GM10266 (cell line): Measurements from ENCODE around the gene PREX1.
"Not testable (repeated sequence)": the region's sequence is repeated elsewhere in the genome, so short reads cannot be mapped to it uniquely, and the experiment has no call there.

Source experiments
- DNase-seq: peaks from one replicate; pipeline ENCODE4 v3.0.0; 2012; ENCODE audit errors: extremely low spot score
- TF ChIP-seq, protein P1 (sequence below): IDR thresholded peaks from 2 replicates; pipeline ENCODE4 v1.5.1; 2012; ENCODE audit warnings: mild to moderate bottlenecking, low read depth; ENCODE audit not compliant: control insufficient read depth, insufficient read depth; ENCODE audit errors: missing control alignments

PREX1 gene

DNA sequence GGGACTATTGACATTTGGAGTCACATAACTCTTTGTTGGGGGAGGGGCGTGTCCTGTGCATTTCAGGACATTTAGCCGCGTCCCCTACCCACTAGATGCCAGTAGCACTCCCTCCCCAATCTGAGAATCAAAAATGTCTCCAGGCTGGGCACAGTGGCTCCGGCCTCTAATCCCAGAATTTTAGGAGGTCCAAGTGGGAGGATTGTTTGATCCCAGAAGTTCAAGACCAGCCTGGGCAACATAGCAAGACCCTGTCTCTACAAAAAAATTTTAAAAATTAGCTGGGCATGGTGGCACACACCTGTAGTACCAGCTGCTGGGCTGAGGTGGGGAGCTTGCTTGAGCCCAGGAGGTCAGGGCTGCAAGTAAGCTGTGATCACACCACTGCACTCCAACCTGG, 2.1 kb upstream of the PREX1 start:
- no peak for DNase-seq
- TF ChIP-seq, protein P1, sequence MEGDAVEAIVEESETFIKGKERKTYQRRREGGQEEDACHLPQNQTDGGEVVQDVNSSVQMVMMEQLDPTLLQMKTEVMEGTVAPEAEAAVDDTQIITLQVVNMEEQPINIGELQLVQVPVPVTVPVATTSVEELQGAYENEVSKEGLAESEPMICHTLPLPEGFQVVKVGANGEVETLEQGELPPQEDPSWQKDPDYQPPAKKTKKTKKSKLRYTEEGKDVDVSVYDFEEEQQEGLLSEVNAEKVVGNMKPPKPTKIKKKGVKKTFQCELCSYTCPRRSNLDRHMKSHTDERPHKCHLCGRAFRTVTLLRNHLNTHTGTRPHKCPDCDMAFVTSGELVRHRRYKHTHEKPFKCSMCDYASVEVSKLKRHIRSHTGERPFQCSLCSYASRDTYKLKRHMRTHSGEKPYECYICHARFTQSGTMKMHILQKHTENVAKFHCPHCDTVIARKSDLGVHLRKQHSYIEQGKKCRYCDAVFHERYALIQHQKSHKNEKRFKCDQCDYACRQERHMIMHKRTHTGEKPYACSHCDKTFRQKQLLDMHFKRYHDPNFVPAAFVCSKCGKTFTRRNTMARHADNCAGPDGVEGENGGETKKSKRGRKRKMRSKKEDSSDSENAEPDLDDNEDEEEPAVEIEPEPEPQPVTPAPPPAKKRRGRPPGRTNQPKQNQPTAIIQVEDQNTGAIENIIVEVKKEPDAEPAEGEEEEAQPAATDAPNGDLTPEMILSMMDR = no peak

DNA sequence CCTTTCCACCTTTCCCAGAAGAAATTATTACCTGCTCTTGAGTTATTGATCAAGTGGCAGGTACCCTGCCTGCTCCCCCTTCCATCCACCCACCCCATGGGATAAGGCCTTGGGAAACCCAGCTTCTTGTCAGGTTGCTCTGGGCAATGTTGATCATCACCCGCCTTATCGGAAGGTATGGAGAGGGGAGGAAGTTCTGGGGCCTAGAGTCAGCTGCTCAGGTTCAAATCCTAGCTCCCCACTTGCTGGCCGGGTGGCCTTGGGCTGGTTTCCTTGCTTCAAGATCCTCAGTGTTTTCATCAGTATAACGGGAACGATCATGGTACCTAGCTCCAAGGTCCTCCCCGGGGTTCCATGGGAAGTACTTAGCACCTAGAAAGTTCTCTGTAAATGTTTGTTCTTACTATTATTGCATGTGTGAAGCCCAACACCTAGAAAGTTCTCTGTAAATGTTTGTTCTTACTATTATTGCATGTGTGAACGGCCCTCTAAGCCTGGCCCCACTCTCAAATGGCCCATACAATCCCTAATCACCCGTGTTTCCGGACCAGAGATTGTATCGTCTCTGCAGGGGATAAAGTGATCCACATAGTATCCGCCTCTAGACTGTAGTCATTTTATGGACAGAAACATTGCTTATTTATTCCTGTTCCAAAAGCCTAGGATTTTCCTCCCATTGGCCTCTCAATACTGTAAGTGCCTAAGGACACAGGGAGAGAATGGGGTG, 1.1 kb upstream of the PREX1 start:
- TF ChIP-seq, protein P1 = no peak
- DNase-seq = no peak

DNA sequence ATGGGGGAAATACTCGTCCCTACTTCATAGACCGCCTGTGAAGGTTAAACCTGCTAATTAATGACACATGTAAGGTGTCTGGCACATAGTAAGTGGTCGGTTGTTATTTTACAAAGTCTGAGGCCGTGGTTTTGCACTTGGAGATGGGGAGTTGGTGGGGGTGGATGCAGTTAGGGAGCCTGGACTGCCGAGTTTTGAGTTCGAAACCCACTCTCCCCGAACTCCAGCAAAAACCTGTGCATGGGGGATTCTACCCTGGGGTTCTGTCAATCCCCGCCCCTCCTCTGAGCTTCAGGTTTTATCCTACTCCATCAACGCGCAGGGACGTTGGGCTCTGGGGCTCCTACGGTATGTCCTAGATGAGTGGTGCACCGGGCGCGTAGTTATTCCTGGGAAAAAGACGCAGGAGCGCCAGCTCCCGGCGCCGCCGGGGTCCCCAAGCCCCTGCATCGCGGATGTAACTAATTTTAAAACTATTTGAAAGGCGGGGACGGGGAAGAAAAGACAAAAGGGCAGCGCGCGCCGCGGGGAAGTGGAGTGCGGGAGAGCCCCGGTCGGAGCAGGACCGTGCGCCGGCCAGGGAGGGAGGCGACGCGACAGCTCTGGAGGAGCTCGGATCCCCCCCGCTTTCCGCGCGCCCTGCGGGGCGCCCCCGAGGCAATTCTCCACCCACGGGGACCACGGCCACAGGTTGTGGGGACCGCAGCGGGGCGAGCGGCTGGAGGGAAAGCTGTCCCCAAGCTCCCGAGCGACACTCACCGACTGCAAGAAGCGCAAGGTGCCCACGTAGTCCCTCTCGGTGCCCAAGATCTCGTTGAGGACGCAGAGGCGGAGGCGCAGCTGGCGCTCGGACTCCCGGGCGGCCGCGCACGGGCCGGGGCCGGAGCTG, 672 bp downstream of the PREX1 start:
- TF ChIP-seq, protein P1 = peak; percentile 45
- DNase-seq = peak; percentile 65

DNA sequence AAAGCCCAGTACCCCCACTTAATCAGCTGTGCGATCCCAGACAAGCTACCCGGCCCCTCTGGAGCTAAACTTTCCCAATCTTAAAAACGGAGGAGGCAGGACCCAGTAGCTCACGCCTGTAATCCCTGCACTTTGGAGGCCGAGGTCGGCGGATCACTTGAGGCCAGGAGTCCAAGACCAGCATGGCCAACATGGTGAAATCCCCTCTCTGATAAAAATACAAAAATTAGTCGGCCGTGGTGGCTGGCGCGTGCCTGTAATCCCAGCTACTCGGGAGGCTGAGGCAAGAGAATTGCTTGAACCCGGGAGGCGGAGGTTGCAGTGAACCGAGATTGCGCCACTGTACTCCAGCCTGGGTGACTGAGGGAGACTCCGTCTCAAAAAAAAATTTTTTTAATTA, 1.3 kb downstream of the PREX1 start:
- not testable (repeated sequence) for DNase-seq

DNA sequence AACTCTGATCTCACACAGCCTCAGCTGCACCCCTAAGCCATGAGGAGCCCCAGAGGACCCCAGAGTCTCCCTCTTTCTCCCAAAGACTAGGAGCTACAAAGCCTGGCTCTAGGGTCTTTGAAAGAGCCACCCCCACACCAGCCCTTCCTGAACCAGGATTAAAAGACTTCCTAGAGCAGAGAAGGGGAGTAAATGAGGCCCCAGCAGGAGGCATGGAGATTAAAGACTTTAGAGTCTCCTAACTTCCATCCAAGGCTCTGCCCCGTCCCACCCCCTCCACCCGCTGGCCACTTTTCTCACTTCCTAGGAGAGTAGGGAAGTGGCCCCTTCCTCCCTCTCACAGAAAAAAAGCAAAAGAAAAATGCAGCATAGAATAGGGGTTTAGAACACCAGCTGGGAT, 1.7 kb downstream of the PREX1 start:
- no peak for DNase-seq
- TF ChIP-seq, protein P1 = no peak

DNA sequence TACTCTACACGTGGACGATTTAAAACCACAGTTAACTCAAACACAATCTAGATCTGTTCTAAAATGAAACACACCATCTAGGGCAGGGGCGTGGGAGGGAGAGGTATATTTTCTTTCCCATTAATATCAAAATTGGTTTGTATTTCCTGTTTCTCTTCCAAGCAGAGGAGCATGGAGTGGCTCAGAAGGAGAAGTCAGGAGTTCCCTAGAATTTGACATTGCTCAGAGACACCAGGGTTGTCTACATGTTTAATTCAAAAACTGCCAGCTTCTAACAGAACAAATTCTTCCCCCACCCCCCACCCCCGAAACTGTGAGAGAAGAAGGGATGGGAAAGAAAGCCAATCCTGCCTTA, 2.3 kb downstream of the PREX1 start:
- DNase-seq = no peak
- TF ChIP-seq, protein P1 = no peak

DNA sequence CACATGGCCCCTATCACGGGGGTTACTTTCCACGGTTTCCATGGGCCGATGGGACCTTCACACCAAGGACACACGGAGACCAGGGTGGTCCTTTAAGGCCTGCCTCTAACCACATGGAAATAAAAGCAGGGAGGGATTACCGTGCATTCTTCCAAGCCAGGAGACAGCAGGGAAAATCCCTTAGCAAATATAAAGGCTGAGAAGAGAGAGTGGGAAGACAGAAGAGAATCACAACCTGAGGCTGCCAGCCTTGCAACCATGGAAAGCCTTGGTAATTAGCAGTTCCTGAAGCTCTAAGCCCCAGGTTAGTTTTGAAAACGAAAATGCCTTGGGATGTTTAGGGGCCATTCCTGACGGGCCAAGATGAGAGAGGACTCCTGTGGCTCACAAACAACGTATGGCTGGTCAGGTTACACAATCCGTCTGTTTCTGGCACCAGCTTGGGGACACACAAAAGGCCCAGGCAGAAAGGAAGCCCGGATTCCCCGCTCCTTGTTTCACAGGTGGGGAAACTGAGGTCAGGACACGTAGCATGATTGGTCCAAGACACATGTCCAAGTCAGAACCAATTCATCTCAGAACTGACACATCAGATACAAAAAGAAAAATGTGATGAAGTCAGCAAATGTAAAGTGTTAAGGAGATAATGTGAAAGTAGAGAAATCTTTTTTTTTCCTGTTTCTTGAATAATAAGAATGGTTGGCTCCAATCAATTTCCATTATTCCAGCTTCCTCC, 2.8 kb downstream of the PREX1 start:
- TF ChIP-seq, protein P1 = no peak
- no peak for DNase-seq
